COR-L47 (cell line): ENCODE data around the gene ELK4.

Source experiments
- DNase-seq: peaks from one replicate; lab custom pipeline; 2025; lab: John Stamatoyannopoulos, UW

ELK4 gene

GRCh38 chr1:205630241-205630640 lies 1.6 kb downstream of the ELK4 start:
- no peak for DNase-seq

- DNase-seq = no peak
Observed at GRCh38 chr1:205629751-205630150, 2.1 kb downstream of the ELK4 start.

- DNase-seq = no peak
Observed at GRCh38 chr1:205627956-205628355, 3.9 kb downstream of the ELK4 start.

- no peak for DNase-seq
Observed at GRCh38 chr1:205626216-205626615, 5.6 kb downstream of the ELK4 start.

- DNase-seq = no peak
Observed at GRCh38 chr1:205623646-205624045, 8.2 kb downstream of the ELK4 start.

- no peak for DNase-seq
Observed at GRCh38 chr1:205620269-205620668, 11.5 kb downstream of the ELK4 start.

- DNase-seq = no peak
Observed at GRCh38 chr1:205619376-205619775, 12.4 kb downstream of the ELK4 start.

GRCh38 chr1:205616563-205617293 lies 15.1 kb downstream of the ELK4 start:
- no peak for DNase-seq

- DNase-seq = no peak
Observed at GRCh38 chr1:205615789-205616188, 16.0 kb downstream of the ELK4 start.

- no peak for DNase-seq
Observed at GRCh38 chr1:205613854-205614412, 17.9 kb downstream of the ELK4 start.

- DNase-seq = no peak
Observed at GRCh38 chr1:205612556-205612955, 19.3 kb downstream of the ELK4 start.

GRCh38 chr1:205612104-205612503 lies 19.7 kb downstream of the ELK4 start:
- DNase-seq = no peak

- DNase-seq = no peak
Observed at GRCh38 chr1:205610901-205611466, 20.8 kb downstream of the ELK4 start.

GRCh38 chr1:205610036-205610435 lies 21.8 kb downstream of the ELK4 start:
- no peak for DNase-seq

- DNase-seq = no peak
Observed at GRCh38 chr1:205604825-205605505, 26.8 kb downstream of the ELK4 start.

GRCh38 chr1:205604059-205604458 lies 27.8 kb downstream of the ELK4 start:
- DNase-seq = no peak

- no peak for DNase-seq
Observed at GRCh38 chr1:205601205-205601604, 30.6 kb downstream of the ELK4 start.

GRCh38 chr1:205600085-205600484 lies 31.7 kb downstream of the ELK4 start:
- DNase-seq = no peak

GRCh38 chr1:205599669-205600042 lies 32.2 kb downstream of the ELK4 start:
- DNase-seq = no peak

- DNase-seq = no peak
Observed at GRCh38 chr1:205598841-205599668, 32.8 kb downstream of the ELK4 start.

GRCh38 chr1:205597691-205598314 lies 34.0 kb downstream of the ELK4 start:
- no peak for DNase-seq

- no peak for DNase-seq
Observed at GRCh38 chr1:205596876-205597275, 34.9 kb downstream of the ELK4 start.
